B cell (primary cell): ENCODE results near the gene PROCA1. TPM values are rescaled to one million over a fixed set of nuclear protein-coding genes. Genes with fewer than 3 reads are reported as not detected.

Experiments
- ATAC-seq: fragments of 200-7000 bp; cut with Tn5 transposase; one replicate; pipeline ENCODE4 v1.10.0; 2021; ENCODE audit warnings: low read depth, mild to moderate bottlenecking, moderate number of reproducible peaks, moderate library complexity
- CTCF ChIA-PET: fragments of 350-600 bp; sonication (Branson Sonifier 250); formaldehyde crosslinking; loops from one replicate; lab custom pipeline; 2021; ENCODE audit warnings: antibody characterized with exemption, inconsistent platforms; lab: Charles Lee
- POLR2A ChIA-PET: fragments of 350-600 bp; sonication (Branson Sonifier 250); formaldehyde crosslinking; loops from one replicate; lab custom pipeline; 2021; ENCODE audit warnings: antibody characterized with exemption; lab: Charles Lee
- DNase-seq: peaks from one replicate; pipeline ENCODE4 v3.0.0; 2013
- H2AFZ ChIP-seq: 2 replicates; pipeline ENCODE4 v1.6.1; 2012; ENCODE audit warnings: mild to moderate bottlenecking, low read depth, low read length; ENCODE audit not compliant: insufficient read depth, poor library complexity, severe bottlenecking
- H3K27ac ChIP-seq, 2 donors: 1 replicate in 1 of 2; 2 replicates in 1 of 2; pipeline ENCODE4 v1.5.1; 2012 to 2013; ENCODE audit warnings: low read length in 2 of 2, mild to moderate bottlenecking in 2 of 2, moderate library complexity in 1 of 2
- H3K27me3 ChIP-seq, 4 experiments: fragments of 200-600 bp in 1 of 4; sonication (generic) in 1 of 4; replicated peaks in 1 of 4; 1 replicate in 2 of 4; 2 replicates in 2 of 4; pipeline versions ENCODE4 v1.6.1 to v1.7.0; 2013 to 2016; ENCODE audit warnings: low read length in 3 of 4, mild to moderate bottlenecking in 2 of 4, mixed read lengths in 1 of 4, moderate library complexity in 1 of 4; ENCODE audit not compliant: insufficient read depth in 4 of 4, control insufficient read depth in 3 of 4; ENCODE audit errors: control extremely low read depth in 1 of 4
- H3K36me3 ChIP-seq, 2 experiments: replicated peaks in 1 of 2; 1 replicate in 1 of 2; 2 replicates in 1 of 2; pipeline versions ENCODE4 v1.6.1 to v1.7.1; 2013; ENCODE audit warnings: low read length in 1 of 2; ENCODE audit not compliant: insufficient read depth in 2 of 2, control insufficient read depth in 1 of 2; ENCODE audit errors: control extremely low read depth in 1 of 2, extremely low read depth in 1 of 2
- H3K4me1 ChIP-seq, 2 donors: fragments of 200-600 bp in 1 of 2; sonication (generic) in 1 of 2; 1 replicate in 1 of 2; 2 replicates in 1 of 2; pipeline versions ENCODE4 v1.5.1 to v1.6.1; 2013 to 2017; ENCODE audit warnings: low read length in 2 of 2; ENCODE audit not compliant: control insufficient read depth in 2 of 2, insufficient read depth in 2 of 2
- H3K4me2 ChIP-seq: replicated peaks from 2 replicates; pipeline ENCODE3; 2012; ENCODE audit warnings: mild to moderate bottlenecking, low read depth, low read length; ENCODE audit not compliant: poor library complexity, severe bottlenecking
- H3K4me3 ChIP-seq, 5 experiments: fragments of 200-600 bp in 1 of 5; sonication (generic) in 1 of 5; 1 replicate in 3 of 5; 2 replicates in 2 of 5; pipeline versions ENCODE4 v1.5.1 to v1.7.0; 2011 to 2016; ENCODE audit warnings: low read length in 4 of 5, mild to moderate bottlenecking in 4 of 5, low read depth in 2 of 5, control low read depth in 1 of 5, moderate library complexity in 1 of 5; ENCODE audit not compliant: insufficient read depth in 1 of 5; ENCODE audit errors: control extremely low read depth in 1 of 5, extremely low read depth in 1 of 5
- H3K79me2 ChIP-seq: fragments of 200-600 bp; sonication (generic); one replicate; pipeline ENCODE4 v1.6.0; 2016; ENCODE audit warnings: low read length; ENCODE audit not compliant: control insufficient read depth, insufficient read depth
- H3K9ac ChIP-seq: fragments of 200-600 bp; sonication (generic); 2 replicates; pipeline ENCODE4 v1.6.1; 2017; ENCODE audit warnings: mild to moderate bottlenecking, low read length, moderate library complexity
- H3K9me3 ChIP-seq, 3 donors: one replicate each; pipeline versions ENCODE4 v1.6.1 to v1.7.1; 2013; ENCODE audit warnings: low read length in 2 of 3; ENCODE audit not compliant: control insufficient read depth in 2 of 3, insufficient read depth in 1 of 3; ENCODE audit errors: control extremely low read depth in 1 of 3
- H4K20me1 ChIP-seq: 2 replicates; pipeline ENCODE4 v1.6.0; 2012; ENCODE audit warnings: mild to moderate bottlenecking, low read length; ENCODE audit not compliant: insufficient read depth, control insufficient read depth, poor library complexity, severe bottlenecking
- H3K27ac Mint-ChIP-seq: one replicate; pipeline ENCODE4 v1.8.0; 2021; ENCODE audit warnings: mixed read lengths
- H3K27me3 Mint-ChIP-seq: one replicate; pipeline ENCODE4 v1.8.0; 2021; ENCODE audit warnings: mixed read lengths
- H3K4me1 Mint-ChIP-seq: one replicate; pipeline ENCODE4 v1.8.0; 2021; ENCODE audit warnings: mixed read lengths
- H3K4me3 Mint-ChIP-seq: one replicate; pipeline ENCODE4 v1.8.0; 2021; ENCODE audit warnings: mixed read lengths
- H3K9me3 Mint-ChIP-seq: one replicate; pipeline ENCODE4 v1.8.0; 2022; ENCODE audit warnings: mixed read lengths; ENCODE audit not compliant: insufficient read depth
- CTCF ChIP-seq: fragments of 200-600 bp; IDR thresholded peaks from one replicate; pipeline ENCODE4 v1.8.0; 2022; ENCODE audit warnings: antibody characterized with exemption, mild to moderate bottlenecking
- EZH2 ChIP-seq: IDR thresholded peaks from 2 replicates; pipeline ENCODE4 v1.6.1; 2012; ENCODE audit warnings: borderline replicate concordance, low read depth, mild to moderate bottlenecking, moderate library complexity, low read length; ENCODE audit not compliant: insufficient read depth, poor library complexity, severe bottlenecking
- WGBS: methylation state at CpG from one replicate; pipeline ENCODE4 v1.1.5; 2013; ENCODE audit warnings: missing lambda C conversion rate; ENCODE audit not compliant: insufficient coverage; 5-methylcytosine and 5-hydroxymethylcytosine counted together
- intact Hi-C: fragments of 100-400 bp; cut with micrococcal nuclease; formaldehyde crosslinking; loops from one replicate; pipeline ENCODE4 v1.10.0; 2022
- polyA plus RNA-seq: library from polyadenylated mRNA; depleted of rRNA; stranded (reverse); fragments of >200 nt; gene quantifications from 2 replicates; pipeline ENCODE4 v1.2.3, GENCODE V29; 2012
- total RNA-seq, 2 donors: library from RNA; stranded (reverse); fragments of 120-200 nt in 1 of 2; gene quantifications; 1 replicate in 1 of 2; 2 replicates in 1 of 2; pipeline versions ENCODE4 v1.2.3 to v1.2.4, GENCODE V29; 2013 to 2022

Gene PROCA1
- total and polyA plus RNA-seq, 2 donors (not counting 1 experiment from before 2014, with no cell fraction given) = 7.4 to 26.8 TPM

- TF ChIP-seq EZH2 (no peak), CTCF (no peak)
- peaks cover 51% of the 10 kb centered on the region for H3K4me1 Mint-ChIP-seq
- Histone ChIP-seq H3K36me3 (peaks cover 0 to 60% of the 10 kb centered on the region in 2 experiments), H3K79me2 (peaks cover 69% of the 10 kb centered on the region), H3K9me3 (peaks cover 0 to 5% (median 0%) of the 10 kb centered on the region in 3 donors), H4K20me1 (peaks cover 78% of the 10 kb centered on the region), H3K9ac (no peak overlapping the region), H3K27ac (peak overlapping the region; percentile 7 to 100), H2AFZ (no peak overlapping the region), H3K27me3 (no peaks in the 10 kb centered on the region), H3K4me3 (no peak overlapping the region), H3K4me2 (peak overlapping the region; percentile 88), H3K4me1 (peaks cover 49 to 54% of the 10 kb centered on the region in 2 donors)
- H3K4me3 Mint-ChIP-seq = no peak overlapping the region
- ATAC-seq = no peak
- H3K27ac Mint-ChIP-seq = peak overlapping the region; percentile 93
- no peaks in the 10 kb centered on the region for H3K9me3 Mint-ChIP-seq
- intact Hi-C loops = no loop called here
- no peaks in the 10 kb centered on the region for H3K27me3 Mint-ChIP-seq
- peak; percentile 20 for DNase-seq
- CTCF ChIA-PET = interaction anchor here (0.8 to 18.9 kb wide), 6 partner anchors 8 to 166 kb away, joined by 3 to 1020 read pairs (median 3); partner anchors contain the start of genes NEK8, RPL23A and TLCD1
- POLR2A ChIA-PET = interaction anchor here (0.6 to 16.2 kb wide), 4 partner anchors 18 to 213 kb away, joined by 3 to 511 read pairs (median 6); partner anchors contain the start of genes NEK8, RPL23A and TLCD1
- 79% methylated on average over 6 of the region's 7 CpGs for WGBS
Measured at GRCh38 chr17:28747051-28747691, 35.5 kb upstream of the PROCA1 start.

GRCh38 chr17:28746611-28747050 lies 34.9 kb upstream of the PROCA1 start:
- intact Hi-C loops = no loop called here
- Histone ChIP-seq H3K9ac (peak overlapping the region; percentile 84), H3K9me3 (peaks cover 0 to 5% (median 0%) of the 10 kb centered on the region in 3 donors), H3K27me3 (no peaks in the 10 kb centered on the region), H4K20me1 (peaks cover 73% of the 10 kb centered on the region), H3K27ac (peak overlapping the region; percentile 7 to 100), H3K36me3 (peaks cover 0 to 54% of the 10 kb centered on the region in 2 experiments), H3K4me3 (peak overlapping the region in 2 of 5 experiments; percentile 82 to 88), H3K4me2 (peak overlapping the region; percentile 88), H3K4me1 (peaks cover 54 to 60% of the 10 kb centered on the region in 2 donors), H3K79me2 (peaks cover 69% of the 10 kb centered on the region), H2AFZ (no peak overlapping the region)
- ChIA-PET CTCF (interaction anchor here (0.8 to 18.9 kb wide), 6 partner anchors 8 to 166 kb away, joined by 3 to 1020 read pairs (median 3); partner anchors contain the start of genes NEK8, RPL23A and TLCD1), POLR2A (interaction anchor here (1.1 to 16.2 kb wide), 4 partner anchors 9 to 203 kb away, joined by 4 to 511 read pairs (median 6); partner anchors contain the start of genes NEK8, RPL23A and TLCD1)
- Mint-ChIP-seq H3K4me3 (peak overlapping the region; percentile 94), H3K27ac (peak overlapping the region; percentile 93), H3K9me3 (no peaks in the 10 kb centered on the region), H3K27me3 (no peaks in the 10 kb centered on the region), H3K4me1 (peaks cover 56% of the 10 kb centered on the region)
- DNase-seq (no peak), ATAC-seq (no peak)
- TF ChIP-seq CTCF = no peak
- no peak for TF ChIP-seq EZH2
- 80% methylated on average over 2 of the region's 5 CpGs for WGBS
